HPDE6-E6E7 (cell line): ENCODE data around the gene ZNF524.
A peak's percentile ranks its signal among the peaks of the same experiment; 100 is the strongest.

Experiments used
- DNase-seq: peaks from one replicate; pipeline ENCODE4 v3.0.0; 2011; ENCODE audit warnings: missing footprints; ENCODE audit errors: extremely low spot score

ZNF524 gene

DNA sequence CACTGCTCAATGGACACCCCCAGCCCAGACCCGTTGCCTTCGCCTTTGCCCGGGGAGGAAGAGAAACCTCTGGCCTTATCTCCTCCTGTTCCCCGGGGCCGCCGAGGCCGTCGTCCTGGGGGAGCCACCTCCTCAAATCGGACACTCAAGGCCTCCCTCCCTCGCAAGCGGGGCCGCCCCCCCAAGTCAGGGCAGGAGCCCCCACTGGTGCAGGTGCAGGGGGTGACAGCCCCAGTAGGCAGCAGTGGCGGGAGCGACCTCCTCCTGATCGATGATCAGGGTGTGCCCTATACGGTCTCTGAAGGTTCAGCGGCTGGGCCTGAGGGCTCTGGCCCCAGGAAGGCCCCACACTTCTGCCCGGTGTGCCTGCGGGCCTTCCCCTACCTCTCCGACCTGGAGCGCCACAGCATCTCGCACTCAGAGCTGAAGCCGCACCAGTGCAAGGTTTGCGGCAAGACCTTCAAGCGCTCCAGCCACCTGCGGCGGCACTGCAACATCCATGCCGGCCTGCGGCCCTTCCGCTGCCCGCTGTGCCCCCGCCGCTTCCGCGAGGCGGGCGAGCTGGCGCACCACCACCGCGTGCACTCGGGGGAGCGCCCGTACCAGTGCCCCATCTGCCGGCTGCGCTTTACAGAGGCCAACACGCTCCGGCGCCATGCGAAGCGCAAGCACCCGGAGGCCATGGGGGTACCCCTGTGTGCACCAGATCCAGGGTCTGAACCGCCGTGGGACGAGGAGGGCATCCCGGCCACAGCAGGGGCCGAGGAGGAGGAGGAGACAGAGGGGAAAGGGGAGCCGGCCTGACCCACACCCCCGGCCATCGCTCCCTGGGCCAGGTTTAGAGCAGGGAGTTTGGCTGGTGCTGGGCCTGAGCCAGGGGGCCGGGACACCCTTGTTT is 2.3 kb downstream of the ZNF524 start:
- DNase-seq = no peak

DNA sequence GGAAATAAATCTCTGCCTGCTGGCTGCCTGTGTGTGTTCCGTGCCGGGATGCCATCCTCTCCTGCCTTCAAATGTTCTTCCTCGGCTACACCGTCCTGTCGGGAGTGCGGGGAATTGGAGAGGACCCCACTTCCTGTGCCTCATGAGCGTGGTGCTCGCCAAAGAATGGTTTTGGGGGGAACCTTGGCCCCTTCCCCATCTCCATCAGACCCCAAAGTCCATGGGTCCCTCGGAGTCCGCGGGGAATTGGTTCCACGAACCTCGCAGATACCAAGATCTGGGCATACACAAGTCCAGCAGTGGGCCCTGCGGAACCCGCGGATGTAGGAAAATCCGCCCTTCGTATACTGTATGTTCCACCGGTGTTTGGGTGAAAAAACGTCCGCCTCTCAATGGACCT is 3.0 kb downstream of the ZNF524 start:
- DNase-seq = no peak

DNA sequence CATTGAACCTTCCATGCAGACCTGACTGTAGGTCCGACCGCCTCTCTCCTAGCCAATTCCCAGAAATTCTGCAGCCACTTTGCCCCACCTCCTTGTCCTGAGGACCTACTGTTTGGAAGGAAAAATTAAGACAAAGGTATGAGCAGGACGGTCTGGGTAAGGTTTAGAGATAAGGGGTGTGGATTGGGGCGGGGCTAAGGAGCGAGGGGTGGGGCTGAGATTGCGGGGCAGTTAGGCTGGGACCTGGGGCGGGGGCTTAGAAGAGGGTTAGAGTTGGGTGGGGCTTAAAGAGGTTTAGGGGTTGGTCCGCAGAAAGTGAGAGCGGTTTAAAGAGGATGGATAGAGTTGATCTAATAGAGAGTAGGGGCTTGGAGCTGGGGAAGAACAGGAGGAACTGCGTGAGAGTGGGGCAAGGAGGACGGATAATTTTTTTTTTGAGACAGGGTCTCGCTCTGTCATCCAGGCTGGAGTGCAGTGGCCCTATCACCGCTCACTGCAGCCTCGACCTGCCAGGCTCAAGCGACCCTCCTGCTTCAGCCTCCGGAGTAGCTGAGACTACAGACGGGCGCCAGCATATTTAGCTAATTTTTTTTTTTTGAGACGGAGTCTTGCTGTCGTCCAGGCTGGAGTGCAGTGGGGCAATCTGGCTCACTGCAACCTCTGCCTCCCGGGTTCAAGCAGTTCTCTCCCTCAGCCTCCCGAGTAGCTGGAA is 3.6 kb downstream of the ZNF524 start:
- DNase-seq = no peak

DNA sequence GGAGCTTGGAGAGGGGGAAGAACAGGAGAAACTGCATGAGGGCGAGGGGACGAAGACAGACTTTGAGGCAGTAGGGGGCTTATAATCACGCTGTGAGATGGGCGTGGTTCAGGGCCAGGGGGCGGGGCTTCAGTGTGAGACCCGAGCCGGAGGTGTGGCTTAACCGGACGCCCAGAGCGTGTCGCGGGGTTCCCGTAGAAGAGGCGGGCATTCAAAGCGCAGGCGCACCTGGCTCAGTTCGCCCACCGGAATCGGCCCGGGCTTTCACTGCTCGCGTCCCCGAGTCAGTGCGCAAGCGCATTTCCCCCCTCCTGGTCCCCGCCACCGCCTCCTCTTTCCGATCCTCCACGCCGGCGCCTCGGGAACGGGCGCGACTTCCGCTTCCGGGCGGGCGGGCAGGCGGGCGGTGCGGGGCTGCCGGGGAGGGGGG is 5.1 kb downstream of the ZNF524 start:
- DNase-seq = peak; percentile 95

DNA sequence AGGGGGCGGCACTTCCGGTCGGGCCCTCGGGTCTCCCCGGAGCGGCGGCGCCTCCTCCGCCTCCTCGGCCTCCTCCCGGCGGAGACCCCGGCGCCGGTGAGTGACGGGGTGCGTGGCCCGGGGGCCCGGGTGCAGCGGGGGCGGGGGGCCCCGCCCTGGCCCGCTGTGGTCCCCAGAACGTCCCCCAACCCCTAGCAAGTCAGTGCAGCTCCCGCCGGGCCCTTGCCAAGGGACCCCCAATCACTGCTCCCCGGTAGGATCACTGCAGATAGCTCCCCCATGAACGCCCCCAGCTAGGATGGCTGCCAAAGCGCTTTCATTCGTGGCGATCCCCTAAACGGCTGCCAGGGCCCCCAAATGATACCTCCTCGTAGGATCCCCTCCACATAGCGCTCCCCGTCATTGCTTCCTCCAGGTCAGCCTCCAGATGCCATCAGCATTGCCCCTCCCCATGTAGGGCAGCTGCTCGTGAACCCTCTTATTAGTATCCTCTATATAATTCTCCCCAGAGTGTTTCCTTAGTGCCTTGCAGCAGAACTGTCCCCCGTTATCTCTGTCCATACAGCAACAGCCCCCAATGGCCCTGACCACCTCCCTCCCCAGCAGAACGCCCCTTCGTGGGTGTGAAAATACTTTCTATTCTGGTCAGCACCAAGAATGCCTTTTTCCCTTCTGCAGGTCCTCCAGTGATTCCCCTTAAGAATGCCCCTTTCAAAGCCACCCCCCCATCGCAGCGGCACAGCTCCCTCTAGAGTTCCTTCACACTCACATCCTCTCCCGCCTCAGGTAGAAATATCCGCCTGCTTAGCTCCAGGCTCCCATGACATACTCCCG is 5.8 kb downstream of the ZNF524 start, which contains the start of gene ZNF865:
Gene ZNF865, plus strand, starts transcription at position 11 of the 834 bp plus-strand sequence. CDS start 7,972 bp downstream, outside the sequence.
- DNase-seq = peak; percentile 72

DNA sequence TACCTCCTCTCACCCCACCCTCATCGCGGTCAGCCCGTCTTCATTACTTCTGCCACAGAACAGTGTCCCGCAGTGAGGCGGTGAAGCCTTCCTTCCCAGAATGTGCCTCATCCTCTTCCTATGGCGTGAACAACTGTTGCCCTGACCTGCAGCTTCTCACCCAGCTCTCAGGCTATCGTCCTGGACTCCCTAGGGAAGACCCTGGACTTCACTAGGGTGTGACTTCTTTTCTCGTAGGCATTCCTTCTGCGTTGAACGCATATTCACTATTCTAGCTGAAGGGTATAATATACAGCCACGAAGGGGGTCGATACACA is 6.3 kb downstream of the ZNF524 start:
- DNase-seq = no peak

DNA sequence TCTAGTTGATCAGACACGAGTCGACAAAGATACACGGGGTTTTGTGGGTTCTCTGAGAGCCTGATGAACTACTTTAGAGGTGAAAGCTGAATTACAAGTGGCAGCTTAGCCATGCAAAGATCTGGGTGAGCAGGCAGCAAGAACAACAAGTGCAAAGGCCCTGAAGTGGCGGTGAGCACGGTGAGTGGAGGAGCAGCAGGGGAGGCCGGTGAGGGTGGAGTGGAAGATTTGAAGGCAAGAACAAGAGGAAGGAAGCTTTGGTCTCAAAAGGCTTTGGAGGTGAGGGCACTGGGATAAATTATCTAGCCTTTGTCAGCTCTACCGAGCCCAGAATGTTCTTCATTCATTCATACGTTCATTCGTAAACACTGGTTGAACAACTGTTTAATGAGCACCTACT is 6.7 kb downstream of the ZNF524 start:
- DNase-seq = no peak

DNA sequence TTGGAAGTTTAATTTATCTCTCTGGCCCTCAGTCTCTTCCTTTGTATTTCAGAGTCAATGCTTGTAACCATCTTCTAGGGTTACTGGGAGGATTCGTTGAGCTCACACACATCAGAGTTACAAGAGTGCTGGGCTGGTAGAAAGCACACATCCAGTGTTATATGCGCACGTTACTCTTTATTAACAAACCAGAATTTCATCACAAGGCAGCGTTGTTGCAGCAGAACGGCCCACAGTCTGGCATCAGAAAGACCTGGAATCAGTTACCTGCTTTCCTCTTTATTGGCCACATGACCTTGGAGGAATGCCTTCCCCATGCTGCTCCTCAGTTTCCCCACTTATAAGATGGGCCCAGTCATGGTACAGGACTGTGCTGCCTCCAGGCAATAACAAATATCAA is 9.2 kb downstream of the ZNF524 start:
- DNase-seq = no peak

DNA sequence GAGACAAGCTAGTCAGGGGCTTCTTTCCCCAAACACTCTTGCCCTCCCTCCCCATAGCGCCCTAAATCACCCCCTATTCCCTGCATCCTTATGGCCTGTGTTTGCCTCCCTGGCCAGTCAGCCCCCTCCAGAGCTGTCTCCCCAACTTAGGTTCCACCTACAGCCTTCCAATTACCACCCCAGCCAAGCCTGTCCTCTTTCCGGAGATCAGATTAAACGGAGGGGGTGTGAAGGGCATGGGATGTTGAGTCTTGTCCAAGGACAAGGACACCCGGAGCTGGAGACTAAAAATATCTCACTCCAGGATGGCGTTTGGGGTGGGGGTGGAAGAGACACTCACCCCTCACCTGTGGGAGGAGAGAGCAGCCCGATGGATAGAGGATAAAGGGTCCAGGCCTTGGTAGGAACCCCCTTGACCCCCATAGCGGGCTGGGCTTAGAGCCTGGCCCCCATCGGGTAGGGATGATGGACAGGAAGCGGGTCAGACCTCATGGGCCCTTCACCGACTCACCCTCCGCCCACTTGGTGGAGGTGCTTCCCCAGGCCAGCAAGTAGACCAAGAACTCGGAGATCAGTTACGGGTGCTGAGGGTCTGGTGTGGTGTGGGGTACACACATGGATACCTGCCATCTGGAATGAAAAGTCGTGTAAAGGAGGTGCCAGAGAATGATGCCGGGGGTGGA is 11.4 kb downstream of the ZNF524 start:
- DNase-seq = no peak

DNA sequence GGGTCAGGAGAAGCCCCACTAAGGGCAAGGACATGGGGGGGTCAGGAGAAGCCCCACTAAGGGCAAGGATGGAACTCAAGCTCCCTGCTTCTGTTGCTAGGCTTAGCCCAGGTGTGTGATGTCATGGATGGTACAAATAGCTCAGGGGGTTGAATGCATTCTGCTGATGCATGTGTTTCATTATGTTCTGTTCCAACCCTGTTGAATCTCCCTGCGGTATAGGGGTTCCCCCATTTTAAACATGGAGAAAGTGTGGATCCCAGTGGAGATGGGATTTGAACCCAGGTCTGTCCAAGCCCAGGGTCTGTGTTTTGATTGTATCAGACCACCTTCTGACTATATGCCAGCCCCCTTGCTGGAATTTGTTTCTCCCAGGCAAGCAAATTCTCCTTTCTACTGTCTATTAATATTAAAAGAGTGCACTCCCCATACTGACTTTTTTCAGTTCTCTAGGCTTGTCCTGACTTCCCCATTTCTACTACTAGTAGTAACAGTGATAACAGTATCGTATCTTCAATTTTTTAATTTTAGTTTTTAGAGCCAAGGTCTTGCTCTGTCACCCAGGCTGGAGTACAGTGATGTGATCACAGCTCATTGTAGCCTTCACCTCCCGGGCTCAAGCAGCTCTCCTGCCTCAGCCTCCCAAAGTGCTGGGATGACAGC is 12.0 kb downstream of the ZNF524 start:
- no peak for DNase-seq

DNA sequence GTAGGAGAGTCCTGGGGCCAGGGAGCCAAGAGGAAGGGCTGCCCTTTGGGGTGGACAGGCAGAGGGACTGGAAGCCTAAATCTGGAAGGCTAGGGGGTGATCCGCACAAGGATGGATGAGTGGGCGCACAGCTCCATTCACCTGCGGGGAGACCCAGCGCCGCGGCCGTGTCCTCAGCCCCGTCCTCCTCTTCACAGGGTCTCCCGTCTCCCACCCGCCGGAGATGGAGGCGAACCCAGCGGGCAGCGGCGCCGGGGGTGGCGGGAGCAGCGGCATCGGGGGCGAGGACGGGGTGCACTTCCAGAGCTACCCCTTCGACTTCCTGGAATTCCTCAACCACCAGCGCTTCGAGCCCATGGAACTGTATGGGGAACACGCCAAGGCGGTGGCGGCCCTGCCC is 13.3 kb downstream of the ZNF524 start:
- DNase-seq = no peak

GRCh38 chr19:55613930-55614710 is 14.0 kb downstream of the ZNF524 start:
- DNase-seq = no peak

DNA sequence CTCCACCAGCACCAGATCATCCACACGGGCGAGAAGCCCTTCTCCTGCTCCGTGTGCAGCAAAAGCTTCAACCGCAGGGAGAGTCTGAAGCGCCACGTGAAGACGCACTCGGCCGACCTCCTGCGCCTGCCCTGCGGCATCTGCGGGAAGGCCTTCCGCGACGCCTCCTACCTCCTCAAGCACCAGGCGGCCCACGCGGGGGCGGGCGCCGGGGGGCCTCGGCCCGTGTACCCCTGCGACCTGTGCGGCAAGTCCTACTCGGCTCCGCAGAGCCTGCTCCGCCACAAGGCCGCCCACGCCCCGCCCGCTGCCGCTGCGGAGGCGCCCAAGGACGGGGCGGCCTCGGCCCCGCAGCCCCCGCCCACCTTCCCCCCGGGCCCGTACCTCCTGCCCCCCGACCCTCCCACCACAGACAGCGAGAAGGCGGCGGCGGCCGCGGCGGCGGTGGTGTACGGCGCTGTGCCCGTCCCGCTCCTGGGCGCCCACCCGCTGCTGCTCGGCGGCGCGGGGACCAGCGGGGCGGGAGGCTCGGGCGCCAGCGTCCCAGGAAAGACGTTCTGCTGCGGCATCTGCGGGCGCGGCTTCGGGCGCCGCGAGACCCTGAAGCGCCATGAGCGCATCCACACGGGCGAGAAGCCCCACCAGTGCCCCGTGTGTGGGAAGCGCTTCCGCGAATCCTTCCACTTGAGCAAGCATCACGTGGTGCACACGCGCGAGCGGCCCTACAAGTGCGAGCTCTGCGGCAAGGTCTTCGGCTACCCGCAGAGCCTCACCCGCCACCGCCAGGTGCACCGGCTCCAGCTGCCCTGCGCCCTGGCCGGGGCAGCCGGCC is 14.8 kb downstream of the ZNF524 start:
- DNase-seq = no peak

- DNase-seq = no peak
These were observed 15.7 kb downstream of the ZNF524 start for GRCh38 chr19:55615543-55616394.

DNA sequence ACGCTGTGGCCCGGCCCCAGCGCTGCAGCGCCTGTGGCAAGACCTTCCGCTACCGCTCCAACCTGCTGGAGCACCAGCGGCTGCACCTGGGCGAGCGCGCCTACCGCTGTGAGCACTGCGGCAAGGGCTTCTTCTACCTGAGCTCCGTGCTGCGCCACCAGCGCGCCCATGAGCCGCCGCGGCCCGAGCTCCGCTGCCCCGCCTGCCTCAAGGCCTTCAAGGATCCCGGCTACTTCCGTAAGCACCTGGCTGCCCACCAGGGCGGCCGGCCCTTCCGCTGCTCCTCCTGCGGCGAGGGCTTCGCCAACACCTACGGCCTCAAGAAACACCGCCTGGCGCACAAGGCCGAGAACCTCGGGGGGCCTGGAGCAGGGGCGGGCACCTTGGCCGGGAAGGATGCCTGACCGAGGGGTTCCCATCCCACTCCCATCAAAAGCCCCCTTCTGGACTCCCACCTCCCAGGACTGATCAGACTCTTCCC is 16.3 kb downstream of the ZNF524 start:
- DNase-seq = no peak

GRCh38 chr19:55617426-55617825 is 17.3 kb downstream of the ZNF524 start:
- no peak for DNase-seq

GRCh38 chr19:55618426-55618825 is 18.3 kb downstream of the ZNF524 start:
- no peak for DNase-seq

DNA sequence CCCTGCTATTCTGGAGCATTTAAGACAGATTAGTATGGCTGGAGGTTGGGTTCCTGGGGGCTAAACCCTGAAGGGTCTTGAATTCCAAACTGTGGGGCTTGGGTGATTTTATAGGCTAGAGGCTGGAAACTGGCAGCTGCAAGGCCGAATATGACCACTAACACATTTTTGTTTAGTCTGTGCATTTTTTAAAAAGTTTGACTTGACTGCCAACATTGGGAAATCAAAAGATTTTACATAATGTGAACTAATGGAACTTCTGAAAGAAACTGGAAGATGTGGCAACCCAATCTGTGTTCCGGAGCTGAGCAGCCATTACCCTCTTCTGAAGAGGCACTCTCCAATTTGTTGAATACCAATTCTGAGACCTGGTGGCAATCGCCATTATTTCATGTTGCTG is 19.2 kb downstream of the ZNF524 start:
- DNase-seq = no peak
